Cerebellar cortex (tissue), 1 donor: ENCODE measurements around the gene PRRC2C.

Source experiments
- DNase-seq: peaks from one replicate; pipeline ENCODE4 v3.0.0-alpha.2; 2015; ENCODE audit warnings: low spot score

Gene PRRC2C

DNA sequence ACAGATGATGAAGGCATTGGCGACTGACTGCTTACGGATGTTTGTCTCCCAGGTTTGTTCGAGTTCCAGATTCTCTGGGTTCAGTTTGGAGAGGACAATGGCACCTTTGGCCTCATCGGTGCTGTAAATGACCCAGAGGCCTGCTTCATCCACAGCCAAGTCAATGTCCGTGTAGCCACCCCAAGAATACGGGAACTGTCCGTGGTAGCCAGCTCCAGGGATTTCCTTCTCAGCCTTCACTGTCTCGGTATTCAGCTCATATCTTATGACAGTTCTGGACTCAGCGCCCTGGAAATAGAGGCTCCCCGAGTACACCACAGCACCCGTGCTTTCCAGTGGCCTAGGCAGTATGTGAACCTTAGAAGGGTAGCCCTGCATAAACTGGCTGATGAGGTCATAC lies 150.8 kb downstream of the PRRC2C start:
- DNase-seq, result no peak

DNA sequence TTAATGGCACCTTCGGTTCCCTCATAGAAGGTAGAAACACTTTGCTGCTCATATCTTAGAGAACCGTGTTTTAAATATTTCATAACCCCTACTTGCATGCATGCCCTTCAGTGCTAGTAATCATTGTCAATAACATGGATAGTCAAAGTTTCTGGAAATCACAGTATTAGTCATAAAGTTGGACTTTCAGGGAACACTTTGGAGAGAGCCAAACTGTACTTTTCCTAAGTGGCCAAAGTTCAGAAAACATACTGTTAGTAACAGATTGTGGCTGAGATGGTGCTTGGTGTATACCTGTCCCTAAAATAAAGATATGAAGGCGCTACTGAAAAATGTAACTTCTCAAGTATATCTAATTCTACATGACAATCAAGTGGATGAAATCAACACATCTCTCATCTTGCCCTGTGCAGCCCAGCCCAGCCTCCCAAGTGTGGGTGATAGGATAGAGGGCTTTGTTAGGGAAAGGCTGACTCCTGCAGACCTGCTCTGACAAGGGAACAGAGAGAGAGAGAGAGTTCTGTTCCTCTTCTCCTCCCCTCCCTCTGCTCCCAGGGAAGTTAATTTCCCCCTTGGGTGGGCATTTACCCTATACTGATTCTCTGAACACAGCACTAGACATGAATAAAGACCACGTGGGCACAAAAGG lies 152.7 kb downstream of the PRRC2C start:
- DNase-seq, result no peak

DNA sequence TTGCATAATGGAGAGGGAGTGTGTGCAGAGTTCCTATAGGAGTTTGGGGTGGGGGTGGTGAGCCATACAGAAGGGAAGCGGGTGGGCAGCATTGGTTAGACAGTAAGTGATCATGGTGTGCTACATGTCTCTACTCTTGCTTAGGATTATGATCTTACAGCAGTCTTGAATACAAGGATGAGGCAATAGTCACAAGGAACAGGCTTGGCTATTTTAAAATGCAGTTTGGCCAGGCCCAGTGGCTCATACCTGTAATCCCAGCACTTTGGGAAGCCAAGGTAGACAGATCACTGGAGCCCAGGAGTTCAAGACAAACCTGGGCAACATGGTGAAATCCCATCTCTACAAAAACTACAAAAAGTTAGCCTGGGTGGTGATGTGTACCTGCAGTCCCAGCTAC lies 154.9 kb downstream of the PRRC2C start:
- DNase-seq, result no peak

DNA sequence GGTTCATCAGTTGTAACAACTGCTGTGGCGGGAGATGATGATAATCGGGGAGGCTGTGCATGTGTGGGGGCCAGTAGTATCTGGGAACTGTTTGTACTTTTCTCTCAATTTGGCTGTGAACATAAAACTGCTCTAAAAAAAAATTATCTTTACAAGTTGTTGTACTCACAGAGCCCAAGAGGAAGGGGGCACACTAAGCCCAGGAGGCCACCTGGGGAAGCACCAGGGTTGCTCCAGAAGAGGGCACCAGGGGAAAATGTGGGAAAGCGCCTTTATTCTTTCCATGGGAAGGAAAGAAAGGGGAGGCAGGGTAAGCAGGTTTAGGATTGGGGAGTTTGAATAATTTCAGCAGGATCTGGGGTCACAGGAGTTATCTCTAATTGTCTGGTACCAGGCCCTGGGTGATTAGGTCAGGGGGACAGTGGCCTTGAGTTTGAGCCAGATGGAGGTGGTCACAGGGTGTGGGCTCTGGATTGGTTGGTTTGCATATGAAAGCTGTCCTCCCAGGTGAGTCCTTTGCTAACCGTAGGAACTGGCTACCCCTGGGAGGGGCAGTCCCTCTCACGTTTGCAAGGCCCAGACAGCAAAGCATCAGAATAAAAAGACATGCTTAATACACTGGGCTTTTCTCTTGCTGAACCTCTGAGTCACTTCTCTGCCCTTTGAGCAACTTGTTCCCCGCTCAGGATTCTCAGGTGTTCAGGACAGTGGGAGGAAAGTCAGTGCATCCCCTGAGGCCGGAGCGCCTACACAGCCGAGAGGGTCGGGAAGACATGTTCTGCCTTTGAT lies 155.9 kb downstream of the PRRC2C start:
- DNase-seq, result no peak

DNA sequence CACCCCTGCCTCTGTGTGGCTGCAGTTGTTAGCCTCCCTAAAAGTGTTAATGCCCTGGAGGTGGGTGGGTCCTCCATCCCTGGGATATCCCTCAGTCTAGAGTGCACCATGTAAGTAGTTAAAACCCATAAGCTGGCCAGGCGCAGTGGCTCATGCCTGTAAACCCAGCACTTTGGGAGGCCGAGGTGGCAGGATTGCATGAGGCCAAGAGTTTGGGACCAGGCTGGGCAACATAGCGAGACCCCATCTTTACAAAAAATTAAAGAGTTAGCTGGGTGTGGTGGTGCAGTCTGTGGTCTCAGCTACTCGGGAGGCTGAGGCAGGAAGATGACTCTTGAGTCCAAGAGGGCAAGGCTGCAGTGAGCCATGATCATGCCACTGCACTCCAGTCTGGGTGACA lies 156.9 kb downstream of the PRRC2C start:
- no peak for DNase-seq
